D721Med (cell line): ENCODE data around the gene CTBS.

Source experiments
- DNase-seq: peaks from one replicate; pipeline ENCODE4 v3.0.0; 2011; ENCODE audit warnings: low spot score; ENCODE audit not compliant: insufficient read length
- FAIRE-seq: peaks from 2 replicates; lab custom pipeline; 2011; peaks lifted over from hg19 to GRCh38; lab: Jason Lieb, UNC
- TF ChIP-seq, protein P1 (sequence below): IDR thresholded peaks from 2 replicates; pipeline ENCODE4 v1.5.1; 2012; ENCODE audit warnings: mild to moderate bottlenecking, control low read depth; ENCODE audit not compliant: insufficient read depth; ENCODE audit errors: missing control alignments

The CTBS gene

GRCh38 chr1:84585803-84586202 is 11.6 kb upstream of the CTBS start:
- DNase-seq (no peak), FAIRE-seq (no peak)
- TF ChIP-seq, protein P1, sequence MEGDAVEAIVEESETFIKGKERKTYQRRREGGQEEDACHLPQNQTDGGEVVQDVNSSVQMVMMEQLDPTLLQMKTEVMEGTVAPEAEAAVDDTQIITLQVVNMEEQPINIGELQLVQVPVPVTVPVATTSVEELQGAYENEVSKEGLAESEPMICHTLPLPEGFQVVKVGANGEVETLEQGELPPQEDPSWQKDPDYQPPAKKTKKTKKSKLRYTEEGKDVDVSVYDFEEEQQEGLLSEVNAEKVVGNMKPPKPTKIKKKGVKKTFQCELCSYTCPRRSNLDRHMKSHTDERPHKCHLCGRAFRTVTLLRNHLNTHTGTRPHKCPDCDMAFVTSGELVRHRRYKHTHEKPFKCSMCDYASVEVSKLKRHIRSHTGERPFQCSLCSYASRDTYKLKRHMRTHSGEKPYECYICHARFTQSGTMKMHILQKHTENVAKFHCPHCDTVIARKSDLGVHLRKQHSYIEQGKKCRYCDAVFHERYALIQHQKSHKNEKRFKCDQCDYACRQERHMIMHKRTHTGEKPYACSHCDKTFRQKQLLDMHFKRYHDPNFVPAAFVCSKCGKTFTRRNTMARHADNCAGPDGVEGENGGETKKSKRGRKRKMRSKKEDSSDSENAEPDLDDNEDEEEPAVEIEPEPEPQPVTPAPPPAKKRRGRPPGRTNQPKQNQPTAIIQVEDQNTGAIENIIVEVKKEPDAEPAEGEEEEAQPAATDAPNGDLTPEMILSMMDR = no peak

DNA sequence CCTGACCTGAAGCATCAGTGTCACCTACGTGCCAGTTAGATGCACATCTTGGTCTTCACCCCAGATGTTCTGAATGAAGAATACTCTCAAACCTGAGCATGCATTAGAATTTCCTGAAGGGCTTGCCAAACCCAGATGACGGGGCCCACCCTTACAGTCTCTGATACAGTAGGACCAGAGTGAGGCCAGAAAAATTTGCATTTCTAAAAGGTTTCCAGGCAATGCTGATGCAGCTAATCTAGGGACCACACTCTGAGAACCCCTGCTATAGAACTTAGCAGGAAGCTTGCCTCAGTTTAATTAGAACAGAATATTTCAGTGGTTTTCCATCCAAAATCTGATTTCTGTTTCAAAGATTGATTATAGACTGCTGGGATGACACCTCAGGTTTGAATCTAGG is 9.9 kb upstream of the CTBS start:
- TF ChIP-seq, protein P1 = no peak
- FAIRE-seq = no peak
- DNase-seq = no peak

GRCh38 chr1:84583648-84584047 is 9.4 kb upstream of the CTBS start:
- FAIRE-seq (no peak), DNase-seq (no peak)
- TF ChIP-seq, protein P1 = no peak

- DNase-seq (no peak), FAIRE-seq (peak; percentile 92)
- TF ChIP-seq, protein P1 = no peak
Observed at GRCh38 chr1:84582802-84583587, 8.8 kb upstream of the CTBS start.

DNA sequence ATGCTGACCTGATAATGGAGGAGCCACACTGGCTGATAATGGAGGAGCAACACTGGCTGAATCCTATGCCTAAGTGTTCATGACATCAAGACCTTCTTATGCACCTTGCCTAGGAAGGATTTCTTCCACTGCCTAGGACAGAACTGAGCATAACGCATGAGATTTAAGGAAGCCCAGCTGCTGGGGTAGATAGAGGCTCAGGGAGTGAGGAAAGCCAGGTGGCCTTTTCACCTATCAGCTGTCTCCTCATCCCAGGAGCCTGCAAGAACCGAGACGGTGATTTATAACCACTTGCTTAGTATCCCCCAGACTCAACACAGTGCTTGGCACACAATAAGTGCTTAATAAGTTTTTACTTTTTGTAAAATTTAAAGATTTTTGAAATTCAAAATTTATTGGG is 7.4 kb upstream of the CTBS start:
- TF ChIP-seq, protein P1 = no peak
- no peak for DNase-seq
- no peak for FAIRE-seq

GRCh38 chr1:84574936-84575335 is 696 bp upstream of the CTBS start:
- FAIRE-seq = peak; percentile 84
- TF ChIP-seq, protein P1 = no peak
- no peak for DNase-seq

DNA sequence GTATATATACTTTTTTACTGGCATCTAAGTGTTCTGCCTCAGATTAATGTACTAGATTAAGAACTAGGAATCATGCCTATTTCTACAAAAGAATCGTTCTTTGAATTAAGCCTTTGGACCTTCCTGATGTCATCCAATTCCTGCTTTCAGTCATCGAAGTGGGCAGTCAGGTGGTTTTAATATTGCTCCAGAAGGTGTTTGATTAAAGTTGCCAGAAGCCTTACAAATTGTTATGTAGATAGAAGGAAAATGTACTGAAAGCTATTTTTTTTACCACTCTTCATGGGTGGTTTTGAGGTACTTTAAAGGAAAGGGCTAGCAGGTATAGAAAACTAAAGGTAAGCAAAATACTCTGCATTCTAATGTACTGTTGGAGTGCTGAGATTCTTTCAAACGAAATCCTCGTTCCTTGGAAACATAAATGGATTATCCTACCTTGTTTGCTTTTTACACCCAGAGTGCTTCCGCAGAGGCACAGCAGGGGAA is 716 bp downstream of the CTBS start:
- FAIRE-seq = no peak
- TF ChIP-seq, protein P1 = no peak
- DNase-seq = no peak
